GM21723 (cell line): ENCODE data around the gene MIA3.
"Not testable (repeated sequence)": the region's sequence is repeated elsewhere in the genome, so short reads cannot be mapped to it uniquely, and the experiment has no call there.

Experiments
- ATAC-seq: cut with Tn5 transposase; IDR thresholded peaks from one replicate; pipeline ENCODE4 v1.9.1; 2021; ENCODE audit warnings: mild to moderate bottlenecking, moderate library complexity; ENCODE audit not compliant: unreplicated experiment

The MIA3 gene

GRCh38 chr1:222618001-222618879, at the start of gene MIA3:
Gene MIA3, plus strand, starts transcription at chr1:222618097. Its CDS starts 14 bp downstream, at chr1:222618111.
- ATAC-seq, result peak; percentile 65

GRCh38 chr1:222570837-222571236, 47.1 kb upstream of the MIA3 start:
- no peak for ATAC-seq

GRCh38 chr1:222579316-222579715, 38.6 kb upstream of the MIA3 start:
- no peak for ATAC-seq

- ATAC-seq, result peak; percentile 58
Observed at GRCh38 chr1:222582099-222582774, 35.7 kb upstream of the MIA3 start.

- peak; percentile 78 for ATAC-seq
Observed at GRCh38 chr1:222583079-222583478, 34.8 kb upstream of the MIA3 start.

GRCh38 chr1:222586842-222587241, 31.1 kb upstream of the MIA3 start:
- no peak for ATAC-seq

GRCh38 chr1:222588135-222588534, 29.8 kb upstream of the MIA3 start:
- no peak for ATAC-seq

- ATAC-seq, result peak; percentile 100
Observed at GRCh38 chr1:222589462-222590302, 28.2 kb upstream of the MIA3 start, which contains the start of gene TAF1A. Gene TAF1A, minus strand, starts transcription at chr1:222589933.

GRCh38 chr1:222592171-222592570, 25.7 kb upstream of the MIA3 start:
- no peak for ATAC-seq

GRCh38 chr1:222594789-222595188, 23.1 kb upstream of the MIA3 start:
- ATAC-seq, result no peak

GRCh38 chr1:222596696-222597095, 21.2 kb upstream of the MIA3 start:
- ATAC-seq, result no peak

GRCh38 chr1:222600281-222600680, 17.6 kb upstream of the MIA3 start:
- no peak for ATAC-seq

GRCh38 chr1:222601257-222601656, 16.6 kb upstream of the MIA3 start:
- no peak for ATAC-seq

GRCh38 chr1:222606757-222607156, 11.1 kb upstream of the MIA3 start:
- no peak for ATAC-seq

- not testable (repeated sequence) for ATAC-seq
Observed at GRCh38 chr1:222609111-222609510, 8.8 kb upstream of the MIA3 start.

- no peak for ATAC-seq
Observed at GRCh38 chr1:222610728-222611127, 7.2 kb upstream of the MIA3 start.

GRCh38 chr1:222613627-222614026, 4.3 kb upstream of the MIA3 start:
- ATAC-seq, result no peak

GRCh38 chr1:222616525-222616924, 1.4 kb upstream of the MIA3 start:
- no peak for ATAC-seq

- peak; percentile 87 for ATAC-seq
Observed at GRCh38 chr1:222617367-222617951, 438 bp upstream of the MIA3 start.

- no peak for ATAC-seq
Observed at GRCh38 chr1:222618880-222619596, 1.1 kb downstream of the MIA3 start.
